Measurements from ENCODE around the gene GHRL.

Gene GHRL

GRCh38 chr3:10255835-10256234, 36.9 kb downstream of the GHRL start:
- WGBS = 97% methylated on average over 7 of the region's 7 CpGs
- H2AFZ ChIP-seq (ENCODE audit: low read depth, low read length) = no peak overlapping the region
- H2BK120ac ChIP-seq (ENCODE audit: low read depth, low read length) = no peak overlapping the region
- H3K79me1 ChIP-seq (replicated peaks; ENCODE audit: low read length, poor library complexity, severe bottlenecking) = peaks cover 36% of the 10 kb centered on the region
- no peak overlapping the region for H3K4me3 ChIP-seq (ENCODE audit: insufficient read depth in 1 of 2, low read depth in 1 of 2, low read length in 2 of 2)
- H3K9ac ChIP-seq (ENCODE audit: low read length) = no peak overlapping the region
- no peak overlapping the region for H2BK12ac ChIP-seq (ENCODE audit: low read length in 2 of 2)
- H3K23ac ChIP-seq (ENCODE audit: low read length in 2 of 2) = no peak overlapping the region
- no peak overlapping the region for H2BK5ac ChIP-seq (ENCODE audit: low read depth, low read length, poor library complexity, severe bottlenecking)
- H3K27me3 ChIP-seq (ENCODE audit: control insufficient read depth in 1 of 2, insufficient read depth in 1 of 2, low read length in 2 of 2) = no peaks in the 10 kb centered on the region
- H3K14ac ChIP-seq (ENCODE audit: low read length in 2 of 2) = no peak overlapping the region
- no peak overlapping the region for H4K91ac ChIP-seq (ENCODE audit: low read length)
- no peak overlapping the region for H3K4ac ChIP-seq (ENCODE audit: low read depth in 1 of 2, low read length in 2 of 2)
- DNase-seq = no peak
- H3K36me3 ChIP-seq (ENCODE audit: control insufficient read depth in 1 of 2, insufficient read depth in 2 of 2, low read depth in 1 of 2, low read length in 2 of 2) = peaks cover 51 to 66% of the 10 kb centered on the region in 2 experiments
- H3K4me1 ChIP-seq (ENCODE audit: control insufficient read depth, insufficient read depth, low read depth, low read length) = peaks cover 5% of the 10 kb centered on the region
- no peak overlapping the region for H3K27ac ChIP-seq (ENCODE audit: low read length, poor library complexity, severe bottlenecking)
- no peaks in the 10 kb centered on the region for H3K9me3 ChIP-seq (ENCODE audit: control insufficient read depth, low read length)
- no peak overlapping the region for H4K8ac ChIP-seq (ENCODE audit: low read length)
- no peak overlapping the region for H2BK15ac ChIP-seq (ENCODE audit: low read depth, poor library complexity, severe bottlenecking)
- no peak overlapping the region for H2AK5ac ChIP-seq (ENCODE audit: low read length, severe bottlenecking)
- no peak overlapping the region for H3K18ac ChIP-seq (ENCODE audit: low read depth in 1 of 2, low read length in 2 of 2)
- H3K4me2 ChIP-seq (ENCODE audit: low read length, poor library complexity, severe bottlenecking) = no peak overlapping the region

- no peak overlapping the region for H3K14ac ChIP-seq (ENCODE audit: low read length in 2 of 2)
- H2BK120ac ChIP-seq (ENCODE audit: low read depth, low read length) = no peak overlapping the region
- H3K79me1 ChIP-seq (replicated peaks; ENCODE audit: low read length, poor library complexity, severe bottlenecking) = peaks cover 28% of the 10 kb centered on the region
- H3K4ac ChIP-seq (ENCODE audit: low read depth in 1 of 2, low read length in 2 of 2) = no peak overlapping the region
- H2BK5ac ChIP-seq (ENCODE audit: low read depth, low read length, poor library complexity, severe bottlenecking) = no peak overlapping the region
- H2BK12ac ChIP-seq (ENCODE audit: low read length in 2 of 2) = no peak overlapping the region
- H3K27ac ChIP-seq (ENCODE audit: low read length, poor library complexity, severe bottlenecking) = no peak overlapping the region
- 97% methylated on average over 3 of the region's 3 CpGs for WGBS
- H3K27me3 ChIP-seq (ENCODE audit: control insufficient read depth in 1 of 2, insufficient read depth in 1 of 2, low read length in 2 of 2) = no peaks in the 10 kb centered on the region
- no peak overlapping the region for H3K4me3 ChIP-seq (ENCODE audit: insufficient read depth in 1 of 2, low read depth in 1 of 2, low read length in 2 of 2)
- no peak overlapping the region for H2AK5ac ChIP-seq (ENCODE audit: low read length, severe bottlenecking)
- H4K8ac ChIP-seq (ENCODE audit: low read length) = no peak overlapping the region
- H2BK15ac ChIP-seq (ENCODE audit: low read depth, poor library complexity, severe bottlenecking) = no peak overlapping the region
- peaks cover 36 to 49% of the 10 kb centered on the region in 2 experiments for H3K36me3 ChIP-seq (ENCODE audit: control insufficient read depth in 1 of 2, insufficient read depth in 2 of 2, low read depth in 1 of 2, low read length in 2 of 2)
- no peaks in the 10 kb centered on the region for H3K9me3 ChIP-seq (ENCODE audit: control insufficient read depth, low read length)
- H3K18ac ChIP-seq (ENCODE audit: low read depth in 1 of 2, low read length in 2 of 2) = no peak overlapping the region
- no peak overlapping the region for H4K91ac ChIP-seq (ENCODE audit: low read length)
- H3K4me2 ChIP-seq (ENCODE audit: low read length, poor library complexity, severe bottlenecking) = no peak overlapping the region
- no peak overlapping the region for H2AFZ ChIP-seq (ENCODE audit: low read depth, low read length)
- no peak for DNase-seq
- peaks cover 8% of the 10 kb centered on the region for H3K4me1 ChIP-seq (ENCODE audit: control insufficient read depth, insufficient read depth, low read depth, low read length)
- H3K9ac ChIP-seq (ENCODE audit: low read length) = no peak overlapping the region
- no peak overlapping the region for H3K23ac ChIP-seq (ENCODE audit: low read length in 2 of 2)
Measured at GRCh38 chr3:10253731-10254130, 39.0 kb downstream of the GHRL start.

GRCh38 chr3:10251006-10251405, 41.7 kb downstream of the GHRL start:
- peak overlapping the region; percentile 86 for H3K4me2 ChIP-seq (ENCODE audit: low read length, poor library complexity, severe bottlenecking)
- no peak overlapping the region for H3K4ac ChIP-seq (ENCODE audit: low read depth in 1 of 2, low read length in 2 of 2)
- peaks cover 23 to 43% of the 10 kb centered on the region in 2 experiments for H3K36me3 ChIP-seq (ENCODE audit: control insufficient read depth in 1 of 2, insufficient read depth in 2 of 2, low read depth in 1 of 2, low read length in 2 of 2)
- H2BK15ac ChIP-seq (ENCODE audit: low read depth, poor library complexity, severe bottlenecking) = no peak overlapping the region
- no peak overlapping the region for H2BK5ac ChIP-seq (ENCODE audit: low read depth, low read length, poor library complexity, severe bottlenecking)
- WGBS = 96% methylated on average over 2 of the region's 3 CpGs
- no peak overlapping the region for H4K8ac ChIP-seq (ENCODE audit: low read length)
- peaks cover 3% of the 10 kb centered on the region for H3K9me3 ChIP-seq (ENCODE audit: control insufficient read depth, low read length)
- no peak overlapping the region for H2BK12ac ChIP-seq (ENCODE audit: low read length in 2 of 2)
- no peak overlapping the region for H2AFZ ChIP-seq (ENCODE audit: low read depth, low read length)
- no peak overlapping the region for H3K18ac ChIP-seq (ENCODE audit: low read depth in 1 of 2, low read length in 2 of 2)
- no peak for DNase-seq
- H2AK5ac ChIP-seq (ENCODE audit: low read length, severe bottlenecking) = no peak overlapping the region
- no peak overlapping the region for H4K91ac ChIP-seq (ENCODE audit: low read length)
- H3K79me1 ChIP-seq (replicated peaks; ENCODE audit: low read length, poor library complexity, severe bottlenecking) = peaks cover 22% of the 10 kb centered on the region
- H3K4me3 ChIP-seq (ENCODE audit: insufficient read depth in 1 of 2, low read depth in 1 of 2, low read length in 2 of 2) = peak overlapping the region in 1 of 2 experiments; percentile 96
- peak overlapping the region in 1 of 2 experiments; percentile 74 for H3K23ac ChIP-seq (ENCODE audit: low read length in 2 of 2)
- H3K4me1 ChIP-seq (ENCODE audit: control insufficient read depth, insufficient read depth, low read depth, low read length) = peaks cover 10% of the 10 kb centered on the region
- H3K14ac ChIP-seq (ENCODE audit: low read length in 2 of 2) = no peak overlapping the region
- peak overlapping the region; percentile 96 for H3K9ac ChIP-seq (ENCODE audit: low read length)
- H2BK120ac ChIP-seq (ENCODE audit: low read depth, low read length) = no peak overlapping the region
- H3K27me3 ChIP-seq (ENCODE audit: control insufficient read depth in 1 of 2, insufficient read depth in 1 of 2, low read length in 2 of 2) = no peaks in the 10 kb centered on the region
- H3K27ac ChIP-seq (ENCODE audit: low read length, poor library complexity, severe bottlenecking) = no peak overlapping the region

- no peak overlapping the region for H3K14ac ChIP-seq (ENCODE audit: low read length in 2 of 2)
- H3K27me3 ChIP-seq (ENCODE audit: control insufficient read depth in 1 of 2, insufficient read depth in 1 of 2, low read length in 2 of 2) = no peaks in the 10 kb centered on the region
- no peak overlapping the region for H2BK15ac ChIP-seq (ENCODE audit: low read depth, poor library complexity, severe bottlenecking)
- H3K27ac ChIP-seq (ENCODE audit: low read length, poor library complexity, severe bottlenecking) = no peak overlapping the region
- peak overlapping the region; percentile 96 for H3K9ac ChIP-seq (ENCODE audit: low read length)
- peak overlapping the region; percentile 86 for H3K4me2 ChIP-seq (ENCODE audit: low read length, poor library complexity, severe bottlenecking)
- no peak overlapping the region for H3K23ac ChIP-seq (ENCODE audit: low read length in 2 of 2)
- H3K4me1 ChIP-seq (ENCODE audit: control insufficient read depth, insufficient read depth, low read depth, low read length) = peaks cover 10% of the 10 kb centered on the region
- H2BK120ac ChIP-seq (ENCODE audit: low read depth, low read length) = no peak overlapping the region
- DNase-seq = peak; percentile 72
- 19% methylated on average over 3 of the region's 3 CpGs for WGBS
- no peak overlapping the region for H2AK5ac ChIP-seq (ENCODE audit: low read length, severe bottlenecking)
- no peak overlapping the region for H2AFZ ChIP-seq (ENCODE audit: low read depth, low read length)
- H3K36me3 ChIP-seq (ENCODE audit: control insufficient read depth in 1 of 2, insufficient read depth in 2 of 2, low read depth in 1 of 2, low read length in 2 of 2) = peaks cover 20 to 43% of the 10 kb centered on the region in 2 experiments
- H2BK5ac ChIP-seq (ENCODE audit: low read depth, low read length, poor library complexity, severe bottlenecking) = no peak overlapping the region
- no peak overlapping the region for H3K4ac ChIP-seq (ENCODE audit: low read depth in 1 of 2, low read length in 2 of 2)
- no peak overlapping the region for H4K91ac ChIP-seq (ENCODE audit: low read length)
- no peak overlapping the region for H4K8ac ChIP-seq (ENCODE audit: low read length)
- H2BK12ac ChIP-seq (ENCODE audit: low read length in 2 of 2) = no peak overlapping the region
- H3K4me3 ChIP-seq (ENCODE audit: insufficient read depth in 1 of 2, low read depth in 1 of 2, low read length in 2 of 2) = peak overlapping the region in 1 of 2 experiments; percentile 96
- no peak overlapping the region for H3K18ac ChIP-seq (ENCODE audit: low read depth in 1 of 2, low read length in 2 of 2)
- H3K79me1 ChIP-seq (replicated peaks; ENCODE audit: low read length, poor library complexity, severe bottlenecking) = peaks cover 17% of the 10 kb centered on the region
- H3K9me3 ChIP-seq (ENCODE audit: control insufficient read depth, low read length) = peaks cover 14% of the 10 kb centered on the region
Measured at GRCh38 chr3:10249833-10250232, 42.9 kb downstream of the GHRL start.
